GM23338 (cell line): ENCODE data around the gene PNPLA3. TPM values are rescaled to one million over a fixed set of nuclear protein-coding genes. Genes with fewer than 3 reads are reported as not detected.
A peak's percentile ranks its signal among the peaks of the same experiment; 100 is the strongest.

ENCODE experiments used
- ATAC-seq: fragments of 200-7000 bp; cut with Tn5 transposase; 3 replicates; pipeline ENCODE4 v1.9.1; 2020
- DNase-seq: peaks from one replicate; pipeline ENCODE4 v3.0.0-alpha.2; 2015; ENCODE audit warnings: low spot score
- H2AFZ ChIP-seq: fragments of 200-600 bp; sonication (generic); 2 replicates; pipeline ENCODE4 v1.8.0; 2016; ENCODE audit warnings: antibody characterized with exemption, mild to moderate bottlenecking, moderate library complexity
- H3F3A ChIP-seq: fragments of 200-600 bp; sonication (generic); replicated peaks from 2 replicates; pipeline ENCODE4 v1.8.0; 2017; ENCODE audit warnings: antibody characterized with exemption, mixed run types, low read depth
- H3K27ac ChIP-seq: fragments of 200-600 bp; sonication (generic); 2 replicates; pipeline ENCODE4 v1.6.1; 2016; ENCODE audit warnings: low read depth
- H3K27me3 ChIP-seq: fragments of 200-600 bp; sonication (generic); 2 replicates; pipeline ENCODE4 v1.8.0; 2016; ENCODE audit warnings: mild to moderate bottlenecking, mixed run types, moderate library complexity; ENCODE audit not compliant: insufficient read depth
- H3K36me3 ChIP-seq: fragments of 200-600 bp; sonication (generic); 2 replicates; pipeline ENCODE4 v1.8.0; 2016; ENCODE audit warnings: mild to moderate bottlenecking; ENCODE audit not compliant: insufficient read depth
- H3K4me1 ChIP-seq: fragments of 200-600 bp; sonication (generic); 2 replicates; pipeline ENCODE4 v1.8.0; 2016; ENCODE audit warnings: mild to moderate bottlenecking, moderate library complexity; ENCODE audit not compliant: insufficient read depth
- H3K4me2 ChIP-seq: fragments of 200-600 bp; sonication (generic); 2 replicates; pipeline ENCODE4 v1.7.1; 2017; ENCODE audit warnings: mixed run types
- H3K4me3 ChIP-seq: fragments of 200-600 bp; sonication (generic); 2 replicates; pipeline ENCODE4 v1.6.1; 2016; ENCODE audit warnings: mixed run types
- H3K79me2 ChIP-seq: fragments of 200-600 bp; sonication (generic); replicated peaks from 2 replicates; pipeline ENCODE4 v1.8.0; 2017; ENCODE audit warnings: mild to moderate bottlenecking; ENCODE audit not compliant: insufficient read depth
- H3K9me2 ChIP-seq: fragments of 200-600 bp; sonication (generic); 2 replicates; pipeline ENCODE4 v1.8.0; 2017; ENCODE audit not compliant: insufficient read depth
- H4K20me1 ChIP-seq: fragments of 200-600 bp; sonication (generic); replicated peaks from 2 replicates; pipeline ENCODE4 v1.8.0; 2017; ENCODE audit warnings: mild to moderate bottlenecking; ENCODE audit not compliant: insufficient read depth
- H3K27ac Mint-ChIP-seq: 2 replicates; pipeline ENCODE4 v1.8.0; 2020; ENCODE audit warnings: inconsistent platforms, mild to moderate bottlenecking, moderate library complexity, mixed read lengths
- H3K27me3 Mint-ChIP-seq: 3 replicates; pipeline ENCODE4 v1.8.0; 2022; ENCODE audit warnings: low read depth, mild to moderate bottlenecking, moderate library complexity, mixed read lengths, inconsistent platforms; ENCODE audit not compliant: insufficient read depth, poor library complexity
- H3K36me3 Mint-ChIP-seq: 3 replicates; pipeline ENCODE4 v1.8.0; 2021; ENCODE audit warnings: low read depth, mild to moderate bottlenecking, inconsistent platforms, moderate library complexity, mixed read lengths
- H3K4me1 Mint-ChIP-seq: 3 replicates; pipeline ENCODE4 v1.8.0; 2020; ENCODE audit warnings: mild to moderate bottlenecking, inconsistent platforms, mixed read lengths
- H3K4me3 Mint-ChIP-seq: 3 replicates; pipeline ENCODE4 v1.8.0; 2021; ENCODE audit warnings: moderate library complexity, mild to moderate bottlenecking, inconsistent platforms, mixed read lengths
- H3K9me3 Mint-ChIP-seq: 3 replicates; pipeline ENCODE4 v1.8.0; 2020; ENCODE audit warnings: moderate library complexity, mild to moderate bottlenecking, inconsistent platforms, mixed read lengths
- CREB1 ChIP-seq: fragments of 250-450 bp; sonication (Bioruptor Pico); IDR thresholded peaks from 2 replicates; pipeline ENCODE4 v1.5.0; 2020; ENCODE audit warnings: low read depth, mild to moderate bottlenecking, moderate library complexity
- EZH2 ChIP-seq: fragments of 200-600 bp; sonication (generic); IDR thresholded peaks from one replicate; pipeline ENCODE4 v1.8.0; 2017; ENCODE audit warnings: antibody characterized with exemption, mild to moderate bottlenecking, low read depth; ENCODE audit not compliant: unreplicated experiment
- EZH2phosphoT487 ChIP-seq: fragments of 200-600 bp; sonication (generic); IDR thresholded peaks from one replicate; pipeline ENCODE4 v1.8.1; 2018; ENCODE audit warnings: antibody characterized with exemption; ENCODE audit not compliant: unreplicated experiment
- NANOG ChIP-seq: IDR thresholded peaks from 2 replicates; pipeline ENCODE4 v1.6.1; 2016; ENCODE audit warnings: antibody characterized with exemption, borderline replicate concordance
- POLR2AphosphoS5 ChIP-seq: IDR thresholded peaks from 2 replicates; pipeline ENCODE4 v1.6.1; 2016; ENCODE audit warnings: antibody characterized with exemption, low read depth
- REST ChIP-seq: IDR thresholded peaks from one replicate; pipeline ENCODE4 v1.6.1; 2018; ENCODE audit warnings: antibody characterized with exemption; ENCODE audit not compliant: unreplicated experiment
- STAT1 ChIP-seq: IDR thresholded peaks from one replicate; pipeline ENCODE4 v1.6.1; 2016; ENCODE audit warnings: antibody characterized with exemption; ENCODE audit not compliant: unreplicated experiment
- ZNF114 ChIP-seq: fragments of 250-450 bp; sonication (Bioruptor Pico); IDR thresholded peaks from 2 replicates; pipeline ENCODE4 v1.5.0; 2020; ENCODE audit warnings: mild to moderate bottlenecking, moderate library complexity
- polyA plus RNA-seq: library from polyadenylated mRNA; unstranded; fragments of >200 nt; fragmentation: Nextera tagmentation; extraction: Ambion mirVana; gene quantifications from 2 replicates; pipeline ENCODE4 v1.2.1, GENCODE V29; 2016
- total RNA-seq: library from RNA; depleted of rRNA; stranded (reverse); fragments of >200 nt; shearing (Covaris generic); gene quantifications from 2 replicates; pipeline ENCODE4 v1.2.3, GENCODE V29; 2014
- TF ChIP-seq, protein P1 (sequence below), 2 experiments: fragments of 200-600 bp in 1 of 2; sonication (generic) in 1 of 2; conservative IDR thresholded peaks; 2 replicates each; pipeline versions ENCODE4 v1.5.1 to v1.6.1; 2016 to 2017; ENCODE audit warnings: antibody characterized with exemption in 2 of 2, low read depth in 2 of 2, mild to moderate bottlenecking in 2 of 2, moderate library complexity in 1 of 2

The PNPLA3 gene
- total and polyA plus RNA-seq, 2 experiments from 2014 or later = 17.7 to 23.4 TPM

- TF ChIP-seq, protein P1, sequence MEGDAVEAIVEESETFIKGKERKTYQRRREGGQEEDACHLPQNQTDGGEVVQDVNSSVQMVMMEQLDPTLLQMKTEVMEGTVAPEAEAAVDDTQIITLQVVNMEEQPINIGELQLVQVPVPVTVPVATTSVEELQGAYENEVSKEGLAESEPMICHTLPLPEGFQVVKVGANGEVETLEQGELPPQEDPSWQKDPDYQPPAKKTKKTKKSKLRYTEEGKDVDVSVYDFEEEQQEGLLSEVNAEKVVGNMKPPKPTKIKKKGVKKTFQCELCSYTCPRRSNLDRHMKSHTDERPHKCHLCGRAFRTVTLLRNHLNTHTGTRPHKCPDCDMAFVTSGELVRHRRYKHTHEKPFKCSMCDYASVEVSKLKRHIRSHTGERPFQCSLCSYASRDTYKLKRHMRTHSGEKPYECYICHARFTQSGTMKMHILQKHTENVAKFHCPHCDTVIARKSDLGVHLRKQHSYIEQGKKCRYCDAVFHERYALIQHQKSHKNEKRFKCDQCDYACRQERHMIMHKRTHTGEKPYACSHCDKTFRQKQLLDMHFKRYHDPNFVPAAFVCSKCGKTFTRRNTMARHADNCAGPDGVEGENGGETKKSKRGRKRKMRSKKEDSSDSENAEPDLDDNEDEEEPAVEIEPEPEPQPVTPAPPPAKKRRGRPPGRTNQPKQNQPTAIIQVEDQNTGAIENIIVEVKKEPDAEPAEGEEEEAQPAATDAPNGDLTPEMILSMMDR (conservative IDR thresholded peaks at IDR 0.05; ENCODE audit: low read depth in 2 of 2) = peak; percentile 81 to 89
- no peak for TF ChIP-seq EZH2
- TF ChIP-seq NANOG = no peak
- TF ChIP-seq ZNF114 (CRISPR knock-in tag) = no peak
- TF ChIP-seq EZH2phosphoT487 = no peak
- TF ChIP-seq REST = no peak
Measured at GRCh38 chr22:43884600-43885318, 38.8 kb upstream of the PNPLA3 start (continued).

- H2AFZ ChIP-seq = no peak overlapping the region
- H3K36me3 Mint-ChIP-seq = peaks cover 17% of the 10 kb centered on the region
- peaks cover 9% of the 10 kb centered on the region for H3K27me3 Mint-ChIP-seq
- H3K9me3 Mint-ChIP-seq = no peaks in the 10 kb centered on the region
- H3K4me1 ChIP-seq = no peaks in the 10 kb centered on the region
- peaks cover 3% of the 10 kb centered on the region; the same call in 1 of the 2 replicates for H4K20me1 ChIP-seq
- TF ChIP-seq EZH2phosphoT487 (no peak), EZH2 (no peak)
- H3K36me3 ChIP-seq = no peaks in the 10 kb centered on the region; the same call in 1 of the 2 replicates
- ATAC-seq (no peak), DNase-seq (no peak)
- H3K4me1 Mint-ChIP-seq = peaks cover under 1% of the 10 kb centered on the region; the same call in 1 of the 3 replicates
- H3K4me3 ChIP-seq = no peak overlapping the region
- peaks cover 1% of the 10 kb centered on the region for H3K27me3 ChIP-seq
- no peak overlapping the region for H3K27ac Mint-ChIP-seq
- no peaks in the 10 kb centered on the region for H3F3A ChIP-seq
- H3K9me2 ChIP-seq = no peaks in the 10 kb centered on the region
- H3K4me3 Mint-ChIP-seq = no peak overlapping the region
- no peak overlapping the region for H3K4me2 ChIP-seq
- no peak overlapping the region for H3K27ac ChIP-seq
- no peaks in the 10 kb centered on the region for H3K79me2 ChIP-seq
Measured at GRCh38 chr22:43885319-43885671, 38.3 kb upstream of the PNPLA3 start.

- peaks cover 17% of the 10 kb centered on the region for H3K36me3 Mint-ChIP-seq
- Histone ChIP-seq H3K4me1 (no peaks in the 10 kb centered on the region), H3K4me2 (no peak overlapping the region), H3K36me3 (no peaks in the 10 kb centered on the region; the same call in 1 of the 2 replicates), H3K27ac (no peak overlapping the region), H4K20me1 (peaks cover 3% of the 10 kb centered on the region; the same call in 1 of the 2 replicates), H3K79me2 (no peaks in the 10 kb centered on the region), H3K9me2 (no peaks in the 10 kb centered on the region), H3K4me3 (no peak overlapping the region), H2AFZ (no peak overlapping the region), H3F3A (no peaks in the 10 kb centered on the region), H3K27me3 (peaks cover 6% of the 10 kb centered on the region)
- H3K27me3 Mint-ChIP-seq = peaks cover 7% of the 10 kb centered on the region
- peaks cover 6% of the 10 kb centered on the region; the same call in 1 of the 3 replicates for H3K4me1 Mint-ChIP-seq
- H3K4me3 Mint-ChIP-seq = no peak overlapping the region
- no peaks in the 10 kb centered on the region for H3K9me3 Mint-ChIP-seq
- no peak for DNase-seq
- no peak overlapping the region for H3K27ac Mint-ChIP-seq
- no peak for ATAC-seq
- TF ChIP-seq EZH2phosphoT487 (no peak), ZNF114 (CRISPR knock-in tag) (no peak), STAT1 (no peak), REST (no peak), NANOG (no peak), EZH2 (no peak), CREB1 (CRISPR knock-in tag) (no peak), POLR2AphosphoS5 (no peak)
- TF ChIP-seq, protein P1 (conservative IDR thresholded peaks at IDR 0.05; ENCODE audit: low read depth in 2 of 2) = no peak
Measured at GRCh38 chr22:43885786-43886185, 37.8 kb upstream of the PNPLA3 start.
